OCI-LY7 (cell line): ENCODE results near the gene WDR17. TPM values are rescaled to one million over a fixed set of nuclear protein-coding genes. Genes with fewer than 3 reads are reported as not detected.
A peak's percentile ranks its signal among the peaks of the same experiment; 100 is the strongest.

Experiments
- BruUV-seq: library from RNA; stranded (reverse); fragments of 400-500 nt; replicated peaks from 2 replicates; lab custom pipeline; 2021; lab: Mats Ljungman, UMichigan
- CTCF ChIA-PET: fragments of 300-600 bp; sonication (Branson Sonifier 250); formaldehyde crosslinking; loops from one replicate; lab custom pipeline; 2022; ENCODE audit warnings: antibody characterized with exemption; ENCODE audit not compliant: unreplicated experiment; lab: Charles Lee
- POLR2A ChIA-PET: fragments of 300-600 bp; sonication (Branson Sonifier 250); formaldehyde crosslinking; loops from one replicate; lab custom pipeline; 2022; ENCODE audit warnings: antibody characterized with exemption; lab: Charles Lee
- DNase-seq: peaks from one replicate; pipeline ENCODE4 v3.0.0-alpha.2; 2015; ENCODE audit warnings: low spot score
- H2AFZ ChIP-seq: fragments of 200-600 bp; sonication (generic), shearing (Covaris generic); 2 replicates; pipeline ENCODE4 v1.6.1; 2014; ENCODE audit warnings: mild to moderate bottlenecking, antibody characterized with exemption, low read length, moderate library complexity
- H3K27ac ChIP-seq: fragments of 200-600 bp; sonication (generic); 2 replicates; pipeline ENCODE4 v1.5.1; 2014; ENCODE audit warnings: mixed run types, low read depth, mild to moderate bottlenecking, moderate library complexity, low read length, inconsistent platforms; ENCODE audit not compliant: poor library complexity, severe bottlenecking
- H3K36me3 ChIP-seq: fragments of 200-600 bp; sonication (generic); 2 replicates; pipeline ENCODE4 v1.6.1; 2014; ENCODE audit warnings: mild to moderate bottlenecking, antibody characterized with exemption, low read length, moderate library complexity, mixed read lengths; ENCODE audit not compliant: insufficient read depth
- H3K4me1 ChIP-seq: fragments of 200-600 bp; sonication (generic); 2 replicates; pipeline ENCODE4 v1.5.1; 2014; ENCODE audit warnings: mild to moderate bottlenecking, low read length; ENCODE audit not compliant: insufficient read depth, poor library complexity, severe bottlenecking
- H3K4me2 ChIP-seq: fragments of 200-600 bp; sonication (generic); 2 replicates; pipeline ENCODE4 v1.6.1; 2014; ENCODE audit warnings: mild to moderate bottlenecking, low read length
- H3K4me3 ChIP-seq: fragments of 200-600 bp; sonication (generic); 2 replicates; pipeline ENCODE4 v1.5.1; 2014; ENCODE audit warnings: mild to moderate bottlenecking, low read depth, low read length; ENCODE audit not compliant: poor library complexity, severe bottlenecking
- H3K79me2 ChIP-seq: fragments of 200-600 bp; sonication (generic); 2 replicates; pipeline ENCODE4 v1.6.1; 2016; ENCODE audit warnings: low read depth, mild to moderate bottlenecking, low read length, moderate library complexity, mixed read lengths; ENCODE audit not compliant: insufficient read depth
- H3K9me2 ChIP-seq: fragments of 200-600 bp; sonication (generic); 2 replicates; pipeline ENCODE4 v1.6.1; 2016; ENCODE audit warnings: mild to moderate bottlenecking, low read length, mixed read lengths; ENCODE audit not compliant: insufficient read depth
- H3K9me3 ChIP-seq: fragments of 200-600 bp; sonication (generic); 2 replicates; pipeline ENCODE4 v1.6.1; 2014; ENCODE audit warnings: mild to moderate bottlenecking, mixed run types, low read length, mixed read lengths
- H4K20me1 ChIP-seq: fragments of 200-600 bp; sonication (generic); 2 replicates; pipeline ENCODE4 v1.6.1; 2014; ENCODE audit warnings: mild to moderate bottlenecking, antibody characterized with exemption, low read length, moderate library complexity, mixed read lengths; ENCODE audit not compliant: insufficient read depth
- CTCF ChIP-seq: fragments of 200-600 bp; sonication (generic); conservative IDR thresholded peaks from 2 replicates; pipeline ENCODE4 v1.5.1; 2014; ENCODE audit warnings: mild to moderate bottlenecking, antibody characterized with exemption, low read length, moderate library complexity, mixed read lengths
- EZH2phosphoT487 ChIP-seq: fragments of 200-600 bp; sonication (generic); IDR thresholded peaks from 2 replicates; pipeline ENCODE4 v1.6.1; 2018; ENCODE audit warnings: low read depth, borderline replicate concordance, mild to moderate bottlenecking, mixed run types, antibody characterized with exemption, low read length, moderate library complexity, mixed read lengths
- intact Hi-C: fragments of 100-400 bp; cut with micrococcal nuclease; formaldehyde crosslinking; loops from one replicate; pipeline ENCODE4 v1.10.0; 2022; ENCODE audit not compliant: unreplicated experiment
- total RNA-seq, 2 experiments: library from RNA; depleted of rRNA in 1 of 2; stranded (reverse); fragments of >200 nt in 1 of 2; shearing (Covaris generic) in 1 of 2; gene quantifications; 2 replicates each; pipeline ENCODE4 v1.2.3, GENCODE V29; 2014 to 2022

WDR17 gene
- total RNA-seq, 2 experiments from 2014 or later, result 0.63 to 3.8 TPM

GRCh38 chr4:176032454-176032853 lies 33.2 kb upstream of the WDR17 start:
- ChIA-PET POLR2A (interaction anchor here (1.2 kb wide), 1 partner anchor 18 kb away, joined by 4 read pairs; no protein-coding TSS in a partner anchor), CTCF (no interaction called here)
- no TSS peak for BruUV-seq
- no peaks in the 10 kb centered on the region for H3K9me2 ChIP-seq
- TF ChIP-seq EZH2phosphoT487, result no peak
- TF ChIP-seq CTCF, result no peak
- H4K20me1 ChIP-seq, result no peaks in the 10 kb centered on the region
- no peak overlapping the region for H2AFZ ChIP-seq
- H3K4me3 ChIP-seq, result no peak overlapping the region
- peaks cover 4% of the 10 kb centered on the region for H3K4me1 ChIP-seq
- DNase-seq, result no peak
- intact Hi-C loops, result loop anchor here (10.0 kb wide), 1 partner anchor 1022 kb away; no protein-coding TSS in a partner anchor
- no peaks in the 10 kb centered on the region for H3K79me2 ChIP-seq
- H3K36me3 ChIP-seq, result no peaks in the 10 kb centered on the region
- no peaks in the 10 kb centered on the region for H3K9me3 ChIP-seq
- H3K27ac ChIP-seq, result no peak overlapping the region
- no peak overlapping the region for H3K4me2 ChIP-seq

DNA sequence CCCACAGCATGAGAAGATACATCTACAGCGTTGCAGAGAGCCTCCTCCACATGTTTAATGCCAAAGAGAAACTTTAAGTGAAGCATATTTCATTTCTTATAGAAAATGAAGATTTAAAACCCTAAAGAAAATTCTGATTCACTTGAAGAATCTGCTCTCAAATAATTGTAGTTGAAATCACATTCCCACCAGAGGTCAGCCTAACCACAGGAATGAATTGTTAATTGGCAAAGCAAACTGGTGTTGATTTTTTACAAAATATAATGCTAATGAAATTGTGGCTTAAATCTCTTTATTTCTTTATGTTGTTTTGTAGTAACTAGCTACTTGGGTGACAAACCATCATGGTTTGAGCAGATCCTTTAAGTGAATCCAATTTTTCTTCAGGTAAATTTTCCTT lies 31.1 kb upstream of the WDR17 start:
- ChIA-PET CTCF (no interaction called here), POLR2A (interaction anchor here (0.5 to 2.1 kb wide), 3 partner anchors 13 to 882 kb away, joined by 3 to 8 read pairs (median 4); no protein-coding TSS in a partner anchor)
- Histone ChIP-seq H3K4me3 (no peak overlapping the region), H3K4me2 (no peak overlapping the region), H3K4me1 (peaks cover 4% of the 10 kb centered on the region), H4K20me1 (no peaks in the 10 kb centered on the region), H3K79me2 (no peaks in the 10 kb centered on the region), H3K27ac (no peak overlapping the region), H2AFZ (no peak overlapping the region), H3K9me2 (no peaks in the 10 kb centered on the region), H3K36me3 (no peaks in the 10 kb centered on the region), H3K9me3 (peaks cover 5% of the 10 kb centered on the region; the same call in 1 of the 2 replicates)
- peak; percentile 35 for DNase-seq
- TF ChIP-seq CTCF, result peak; percentile 73
- no peak for TF ChIP-seq EZH2phosphoT487
- no TSS peak for BruUV-seq
- intact Hi-C loops, result loop anchor here (1.0 to 10.0 kb wide), 2 partner anchors 307 to 1020 kb away; no protein-coding TSS in a partner anchor

DNA sequence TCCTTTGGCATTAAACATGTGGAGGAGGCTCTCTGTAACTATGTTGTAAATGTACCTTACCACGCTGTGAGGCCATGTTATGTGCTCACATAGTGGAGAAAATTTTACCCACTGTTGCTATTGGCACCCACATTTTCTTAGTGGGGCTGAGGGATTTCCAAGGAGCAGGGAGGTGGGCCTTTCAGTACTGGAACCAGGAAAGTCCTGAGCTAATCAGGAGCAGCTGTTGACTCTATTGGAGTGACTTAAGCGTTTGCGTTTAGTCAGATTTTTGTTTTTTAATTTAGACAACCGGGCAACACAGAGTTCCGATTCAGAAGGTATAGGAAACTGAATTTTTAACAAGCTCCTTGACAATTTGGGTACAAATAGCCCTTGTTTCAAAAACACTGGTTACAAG lies 30.7 kb upstream of the WDR17 start:
- Histone ChIP-seq H3K9me3 (peaks cover 6% of the 10 kb centered on the region; the same call in 1 of the 2 replicates), H3K4me1 (peaks cover 4% of the 10 kb centered on the region), H3K36me3 (no peaks in the 10 kb centered on the region), H3K79me2 (no peaks in the 10 kb centered on the region), H3K4me3 (no peak overlapping the region), H4K20me1 (no peaks in the 10 kb centered on the region), H2AFZ (no peak overlapping the region), H3K9me2 (no peaks in the 10 kb centered on the region), H3K4me2 (no peak overlapping the region), H3K27ac (no peak overlapping the region)
- BruUV-seq, result no TSS peak
- CTCF ChIA-PET, result no interaction called here
- POLR2A ChIA-PET, result interaction anchor here (0.5 to 2.1 kb wide), 3 partner anchors 13 to 882 kb away, joined by 3 to 8 read pairs (median 4); no protein-coding TSS in a partner anchor
- DNase-seq, result no peak
- no peak for TF ChIP-seq CTCF
- TF ChIP-seq EZH2phosphoT487, result no peak
- intact Hi-C loops, result loop anchor here (1.0 to 10.0 kb wide), 2 partner anchors 306 to 1020 kb away; no protein-coding TSS in a partner anchor
